Kidney (tissue), 14 donors: Measurements from ENCODE around the gene LPXN. TPM values are rescaled to one million over a fixed set of nuclear protein-coding genes. Genes with fewer than 3 reads are reported as not detected.

Source experiments
- DNase-seq, 5 donors: peaks; one replicate each; pipeline ENCODE4 v3.0.0-alpha.2; 2013 to 2020
- FAIRE-seq: peaks from 2 replicates; lab custom pipeline; 2012; peaks lifted over from hg19 to GRCh38; lab: Jason Lieb, UNC
- H3K27ac ChIP-seq, 2 donors: one replicate each; pipeline ENCODE4 v1.7.0; 2013; ENCODE audit warnings: low read depth in 2 of 2, low read length in 2 of 2, inconsistent platforms in 1 of 2
- H3K27me3 ChIP-seq: one replicate; pipeline ENCODE4 v1.7.1; 2013; ENCODE audit warnings: low read length, inconsistent platforms; ENCODE audit not compliant: control insufficient read depth, insufficient read depth
- H3K36me3 ChIP-seq, 3 donors: one replicate each; pipeline versions ENCODE4 v1.7.0 to v1.7.1; 2013; ENCODE audit warnings: low read length in 3 of 3, control low read depth in 1 of 3, inconsistent platforms in 1 of 3; ENCODE audit not compliant: insufficient read depth in 3 of 3, control insufficient read depth in 2 of 3
- H3K4me1 ChIP-seq, 3 donors: one replicate each; pipeline versions ENCODE4 v1.7.0 to v1.7.1; 2013; ENCODE audit warnings: low read length in 3 of 3, inconsistent platforms in 1 of 3, low read depth in 1 of 3; ENCODE audit not compliant: control insufficient read depth in 2 of 3, insufficient read depth in 2 of 3
- H3K4me3 ChIP-seq, 3 donors: one replicate each; pipeline versions ENCODE4 v1.7.0 to v1.8.1; 2013; ENCODE audit warnings: low read length in 3 of 3, control low read depth in 1 of 3, inconsistent platforms in 1 of 3
- H3K9ac ChIP-seq, 3 donors: one replicate each; pipeline versions ENCODE4 v1.7.0 to v1.7.1; 2013; ENCODE audit warnings: low read length in 3 of 3, control low read depth in 1 of 3, inconsistent platforms in 1 of 3
- H3K9me3 ChIP-seq, 3 donors: one replicate each; pipeline versions ENCODE4 v1.7.0 to v1.7.1; 2013; ENCODE audit warnings: low read length in 3 of 3, control low read depth in 1 of 3, inconsistent platforms in 1 of 3; ENCODE audit not compliant: control insufficient read depth in 2 of 3, insufficient read depth in 1 of 3
- intact Hi-C: fragments of 100-400 bp; cut with DNase I; formaldehyde crosslinking; loops from one replicate; pipeline ENCODE4 v1.11.1; 2022
- polyA plus RNA-seq: library from polyadenylated mRNA; stranded (reverse); fragments of 350-450 nt; fragmentation: Illumina TruSeq; extraction: RNeasy Lipid Tissue Mini Kit (QIAGEN cat#74804); gene quantifications from one replicate; pipeline ENCODE4 v1.2.3, GENCODE V29; 2014; ENCODE audit warnings: low read depth, low replicate concordance; ENCODE audit not compliant: insufficient read depth
- total RNA-seq: library from RNA; stranded (reverse); fragmentation: NEBNext Ultra II Directional; extraction: Animal tissue kit (Norgen Biotek cat#: 25700); gene quantifications from one replicate; pipeline ENCODE4 v1.2.1, GENCODE V29; 2021
- TF ChIP-seq, protein P1 (sequence below): IDR thresholded peaks from 3 replicates; pipeline ENCODE4 v1.5.1; 2012; ENCODE audit warnings: mild to moderate bottlenecking, moderate library complexity, borderline replicate concordance; ENCODE audit not compliant: insufficient read depth; ENCODE audit errors: extremely low read depth
- donor health status: control.
- donor health status: control.
- donor health status: control.
- donor health status: control.
- donor health status: control.
- donor health status: DM: yes; HTN: yes; CAD: no.
- donor health status: Normal renal cell carcinoma (clear cell type).

The LPXN gene
- total and polyA plus RNA-seq, 2 donors from 2014 or later, result 8.0 to 16.8 TPM

DNA sequence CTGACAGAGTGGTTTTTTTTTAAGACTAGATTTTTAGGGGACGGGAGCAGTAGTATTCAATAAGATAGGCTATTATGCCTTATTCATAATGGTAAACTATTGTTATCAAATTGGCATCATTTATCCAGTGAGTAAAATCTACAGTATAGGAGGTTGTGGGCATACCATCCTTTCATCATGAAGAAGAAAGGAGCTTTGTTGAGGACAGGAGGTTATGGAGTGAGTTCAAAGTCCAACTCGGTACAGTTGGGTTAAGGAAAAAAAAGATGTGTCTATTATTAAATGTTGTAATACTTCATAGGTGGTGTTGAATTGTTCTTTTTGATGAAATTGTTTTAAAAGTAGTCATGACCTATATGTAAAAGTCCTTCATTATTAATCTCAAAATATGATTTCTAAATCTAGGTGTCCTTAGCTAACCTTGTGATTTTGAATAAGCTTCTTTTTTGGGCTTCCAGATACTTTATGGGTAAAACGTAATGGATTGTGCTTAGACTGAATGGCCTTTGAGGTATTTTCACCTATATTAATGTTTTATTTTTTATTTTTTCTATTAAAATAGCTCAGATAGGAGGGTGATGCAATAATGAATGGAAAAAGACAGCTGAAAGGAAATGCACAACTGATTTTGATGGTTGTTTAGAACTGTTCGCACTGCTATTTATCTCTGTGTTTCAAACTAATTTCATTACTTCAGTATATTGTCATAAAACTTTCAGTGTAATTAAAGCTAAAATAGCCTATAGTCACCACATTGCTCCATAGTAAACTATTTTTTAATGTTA, 31.5 kb upstream of the LPXN start:
- TF ChIP-seq, protein P1, sequence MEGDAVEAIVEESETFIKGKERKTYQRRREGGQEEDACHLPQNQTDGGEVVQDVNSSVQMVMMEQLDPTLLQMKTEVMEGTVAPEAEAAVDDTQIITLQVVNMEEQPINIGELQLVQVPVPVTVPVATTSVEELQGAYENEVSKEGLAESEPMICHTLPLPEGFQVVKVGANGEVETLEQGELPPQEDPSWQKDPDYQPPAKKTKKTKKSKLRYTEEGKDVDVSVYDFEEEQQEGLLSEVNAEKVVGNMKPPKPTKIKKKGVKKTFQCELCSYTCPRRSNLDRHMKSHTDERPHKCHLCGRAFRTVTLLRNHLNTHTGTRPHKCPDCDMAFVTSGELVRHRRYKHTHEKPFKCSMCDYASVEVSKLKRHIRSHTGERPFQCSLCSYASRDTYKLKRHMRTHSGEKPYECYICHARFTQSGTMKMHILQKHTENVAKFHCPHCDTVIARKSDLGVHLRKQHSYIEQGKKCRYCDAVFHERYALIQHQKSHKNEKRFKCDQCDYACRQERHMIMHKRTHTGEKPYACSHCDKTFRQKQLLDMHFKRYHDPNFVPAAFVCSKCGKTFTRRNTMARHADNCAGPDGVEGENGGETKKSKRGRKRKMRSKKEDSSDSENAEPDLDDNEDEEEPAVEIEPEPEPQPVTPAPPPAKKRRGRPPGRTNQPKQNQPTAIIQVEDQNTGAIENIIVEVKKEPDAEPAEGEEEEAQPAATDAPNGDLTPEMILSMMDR, result no peak
- FAIRE-seq (no peak), DNase-seq (no peak)
- Histone ChIP-seq H3K27ac (no peak overlapping the region), H3K36me3 (peaks cover 2 to 15% (median 4%) of the 10 kb centered on the region in 3 donors), H3K27me3 (no peaks in the 10 kb centered on the region), H3K9ac (no peak overlapping the region), H3K4me3 (no peak overlapping the region), H3K9me3 (no peaks in the 10 kb centered on the region), H3K4me1 (no peaks in the 10 kb centered on the region)
- intact Hi-C loops, result no loop called here

DNA sequence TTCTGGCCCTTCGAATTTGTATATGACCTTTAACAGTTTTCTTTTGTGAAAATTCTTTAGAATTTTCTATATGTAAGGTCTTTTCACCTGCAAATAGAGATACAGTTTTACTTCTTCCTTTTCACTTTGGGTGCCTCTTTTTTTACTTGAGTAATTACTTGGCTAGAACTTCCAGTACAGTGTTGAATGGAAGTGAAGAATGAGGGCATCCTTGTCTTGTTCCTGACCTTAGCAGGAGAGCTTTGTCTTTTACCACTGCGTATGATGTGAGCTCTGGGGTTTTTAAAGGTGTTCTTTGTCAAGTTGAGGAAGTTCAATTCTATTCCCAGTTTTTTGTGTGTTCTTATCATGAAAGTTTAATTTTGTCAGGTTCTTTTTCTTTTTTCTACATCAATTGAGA, 24.9 kb upstream of the LPXN start:
- intact Hi-C loops, result no loop called here
- DNase-seq (no peak), FAIRE-seq (no peak)
- no peak overlapping the region for H3K9ac ChIP-seq
- no peaks in the 10 kb centered on the region for H3K4me1 ChIP-seq
- no peaks in the 10 kb centered on the region for H3K9me3 ChIP-seq
- H3K27ac ChIP-seq, result no peak overlapping the region
- H3K27me3 ChIP-seq, result no peaks in the 10 kb centered on the region
- no peak overlapping the region for H3K4me3 ChIP-seq
- no peaks in the 10 kb centered on the region for H3K36me3 ChIP-seq
- TF ChIP-seq, protein P1, result no peak

DNA sequence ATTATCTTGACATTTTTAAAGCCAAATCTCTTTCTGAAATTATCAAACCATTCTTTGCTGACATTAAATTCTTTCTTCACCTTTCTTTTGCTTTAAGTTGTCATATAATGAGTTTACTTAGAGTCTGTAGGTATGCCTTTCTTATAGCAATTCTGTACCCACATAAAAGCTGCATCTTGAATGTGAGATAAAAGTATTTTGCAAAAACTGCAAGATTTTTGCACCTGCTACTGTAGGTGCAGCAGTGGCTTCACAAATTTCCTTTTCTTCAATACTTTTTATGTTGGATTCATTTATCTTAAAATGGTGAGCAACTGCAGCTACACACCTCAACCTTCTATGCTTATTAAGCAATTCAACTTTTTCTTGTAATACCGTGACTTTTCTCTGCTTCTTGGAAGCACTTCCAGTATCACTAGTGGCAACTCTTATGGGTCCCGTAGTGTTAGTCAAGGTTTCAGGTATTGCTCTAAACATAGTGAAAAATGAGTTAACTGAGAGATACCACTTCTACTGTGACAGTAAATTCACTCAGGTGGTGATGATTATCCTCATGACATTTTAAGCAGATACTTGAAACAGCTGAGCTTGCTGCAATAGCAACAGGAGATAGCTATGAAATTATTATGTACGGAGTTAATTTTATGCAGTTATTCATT, 22.0 kb upstream of the LPXN start:
- Histone ChIP-seq H3K9me3 (no peaks in the 10 kb centered on the region), H3K27ac (no peak overlapping the region), H3K27me3 (no peaks in the 10 kb centered on the region), H3K36me3 (no peaks in the 10 kb centered on the region), H3K4me3 (no peak overlapping the region), H3K9ac (no peak overlapping the region), H3K4me1 (peaks cover 0 to 7% (median 2%) of the 10 kb centered on the region in 3 donors)
- intact Hi-C loops, result no loop called here
- TF ChIP-seq, protein P1, result no peak
- DNase-seq, result no peak
- FAIRE-seq, result no peak
